Measurements from ENCODE around the gene VSIG4. TPM values are rescaled to one million over a fixed set of nuclear protein-coding genes. Genes with fewer than 3 reads are reported as not detected.
A peak's percentile ranks its signal among the peaks of the same experiment; 100 is the strongest.
"Not testable (repeated sequence)": the region's sequence is repeated elsewhere in the genome, so short reads cannot be mapped to it uniquely, and the experiment has no call there.

Gene VSIG4
- total RNA-seq, 1 experiment from 2014 or later = 0.10 TPM

DNA sequence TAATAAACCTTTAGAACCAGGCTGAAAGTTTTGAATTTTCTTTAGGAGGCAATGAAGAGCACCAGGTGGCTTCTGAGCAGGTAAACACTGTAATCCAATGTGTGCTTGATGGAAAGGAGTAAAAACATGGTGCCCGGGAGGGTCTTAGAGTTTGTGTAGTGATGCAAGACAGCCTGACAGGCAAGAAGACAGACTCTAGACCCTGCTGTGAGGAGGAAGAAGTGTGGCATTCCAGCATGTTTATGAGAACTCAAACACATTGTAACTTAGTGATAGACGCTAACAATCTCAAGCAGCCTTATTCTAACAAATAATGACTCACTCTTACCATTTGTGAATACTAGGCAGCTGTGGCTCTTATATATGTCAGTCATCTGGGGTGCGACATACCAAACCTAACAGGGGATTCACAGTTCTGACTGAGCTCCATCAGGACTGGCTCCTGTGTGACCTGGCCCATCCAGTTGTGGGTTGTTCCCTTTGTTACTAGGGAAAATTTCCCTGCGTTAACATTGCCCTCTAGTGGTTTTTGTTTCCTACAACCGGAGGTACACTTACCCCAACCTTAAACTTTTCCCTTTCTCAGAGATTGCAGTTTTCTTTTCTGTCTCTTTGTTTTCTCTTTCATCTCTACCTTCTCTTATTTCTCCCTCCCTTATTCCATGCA lies 53.8 kb downstream of the VSIG4 start:
- POLR2A ChIA-PET = no interaction called here

DNA sequence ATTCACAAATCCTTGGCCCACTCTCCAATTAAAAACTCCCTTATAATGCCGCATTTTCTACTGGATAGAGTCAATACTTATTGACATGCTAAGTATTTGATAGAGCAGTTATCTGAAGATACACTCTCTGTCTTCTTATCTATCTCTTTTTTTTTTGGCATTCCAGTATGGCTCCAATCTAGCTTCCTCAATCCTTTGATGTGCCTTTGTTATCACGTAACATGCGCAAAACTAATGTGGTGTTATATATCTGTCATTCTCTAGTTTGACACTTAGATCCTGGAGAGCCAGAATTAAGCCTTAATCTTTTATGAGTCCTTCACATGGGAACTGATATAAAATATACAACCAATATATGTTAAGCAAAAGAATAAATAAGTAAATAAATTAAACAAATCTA lies 54.7 kb downstream of the VSIG4 start:
- ChIA-PET POLR2A (no interaction called here), CTCF (no interaction called here)
- Histone ChIP-seq H3K36me3 (ENCODE audit: control insufficient read depth, insufficient read depth, low read length) (no peaks in the 10 kb centered on the region), H3K9me3 (ENCODE audit: control insufficient read depth, insufficient read depth, low read depth, low read length) (no peaks in the 10 kb centered on the region), H3K4me1 (ENCODE audit: control insufficient read depth, insufficient read depth, low read length) (no peaks in the 10 kb centered on the region), H3K4me3 (ENCODE audit: low read depth in 2 of 2, low read length in 2 of 2) (no peak overlapping the region), H3K27me3 (ENCODE audit: control insufficient read depth, insufficient read depth, low read length) (no peaks in the 10 kb centered on the region), H3K27ac (ENCODE audit: low read length) (no peak overlapping the region)
- TF ChIP-seq POLR2AphosphoS5 (IDR thresholded peaks at IDR 0.05; ENCODE audit: low read depth, low read length) = no peak
- no peak for TF ChIP-seq TCF7L2 (IDR thresholded peaks at IDR 0.05; ENCODE audit: low read depth, low read length)
- intact Hi-C loops (cut with micrococcal nuclease; ENCODE audit: unreplicated experiment) = loop anchor here (5.0 to 10.0 kb wide), 3 partner anchors 230 to 403 kb away; no protein-coding TSS in a partner anchor
- no TSS peak for BruUV-seq (replicated peaks)
- in situ Hi-C loops (cut with HindIII; ENCODE audit: low pct_unique_long_range_greater_than_20kb, low sequenced_read_pairs) = no loop called here
- DNase-seq (ENCODE audit: low read depth, low spot score) (no peak), ATAC-seq (no peak)

More for the DNA sequence above, 53.8 kb downstream of the VSIG4 start:
- DNase-seq (ENCODE audit: low read depth, low spot score) = peak; percentile 24
- BruUV-seq (replicated peaks) = no TSS peak
- no peaks in the 10 kb centered on the region for H3K9me3 ChIP-seq (ENCODE audit: control insufficient read depth, insufficient read depth, low read depth, low read length)
- H3K4me3 ChIP-seq (ENCODE audit: low read depth in 2 of 2, low read length in 2 of 2) = no peak overlapping the region
- intact Hi-C loops (cut with micrococcal nuclease; ENCODE audit: unreplicated experiment) (loop anchor here (5.0 to 10.0 kb wide), 3 partner anchors 231 to 404 kb away; no protein-coding TSS in a partner anchor), in situ Hi-C loops (cut with HindIII; ENCODE audit: low pct_unique_long_range_greater_than_20kb, low sequenced_read_pairs) (no loop called here)
- CTCF ChIA-PET = interaction anchor here (0.6 kb wide), 1 partner anchor 122 kb away, joined by 4 read pairs; no protein-coding TSS in a partner anchor
- no peak for TF ChIP-seq SIN3A (IDR thresholded peaks at IDR 0.05; ENCODE audit: borderline replicate concordance, insufficient read depth, low read depth, low read length)
- peak; percentile 62 for TF ChIP-seq CTCF (IDR thresholded peaks at IDR 0.05)
- H3K27me3 ChIP-seq (ENCODE audit: control insufficient read depth, insufficient read depth, low read length) = no peaks in the 10 kb centered on the region
- H3K4me1 ChIP-seq (ENCODE audit: control insufficient read depth, insufficient read depth, low read length) = no peaks in the 10 kb centered on the region
- no peaks in the 10 kb centered on the region for H3K36me3 ChIP-seq (ENCODE audit: control insufficient read depth, insufficient read depth, low read length)
- no peak overlapping the region for H3K27ac ChIP-seq (ENCODE audit: low read length)
- peak; percentile 90 for ATAC-seq

DNA sequence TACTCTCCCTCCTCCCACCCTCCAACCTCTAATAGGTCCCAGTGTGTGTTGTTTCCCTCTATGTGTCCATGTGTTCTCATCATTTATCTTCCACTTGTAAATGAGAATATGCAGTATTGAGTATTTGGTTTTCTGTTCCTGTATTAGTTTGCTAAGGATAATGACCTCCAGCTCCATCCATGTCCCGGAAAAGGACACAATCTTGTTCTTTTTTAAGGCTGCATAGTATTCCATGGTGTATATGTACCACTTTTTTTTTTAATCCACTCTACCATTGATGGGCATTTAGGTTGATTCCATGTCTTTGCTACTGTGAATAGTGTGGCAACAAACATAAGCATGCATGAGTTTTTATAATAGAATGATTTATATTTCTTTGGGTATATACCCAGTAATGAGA lies 62.7 kb downstream of the VSIG4 start:
- in situ Hi-C loops (cut with HindIII; ENCODE audit: low pct_unique_long_range_greater_than_20kb, low sequenced_read_pairs); H3K36me3 ChIP-seq (ENCODE audit: control insufficient read depth, insufficient read depth, low read length); ATAC-seq; H3K27me3 ChIP-seq (ENCODE audit: control insufficient read depth, insufficient read depth, low read length); CTCF ChIA-PET; BruUV-seq (replicated peaks); DNase-seq (ENCODE audit: low read depth, low spot score); intact Hi-C loops (cut with micrococcal nuclease; ENCODE audit: unreplicated experiment); H3K4me1 ChIP-seq (ENCODE audit: control insufficient read depth, insufficient read depth, low read length); H3K9me3 ChIP-seq (ENCODE audit: control insufficient read depth, insufficient read depth, low read depth, low read length); POLR2A ChIA-PET; H3K27ac ChIP-seq (ENCODE audit: low read length); H3K4me3 ChIP-seq (ENCODE audit: low read depth in 2 of 2, low read length in 2 of 2): not testable (repeated sequence)

DNA sequence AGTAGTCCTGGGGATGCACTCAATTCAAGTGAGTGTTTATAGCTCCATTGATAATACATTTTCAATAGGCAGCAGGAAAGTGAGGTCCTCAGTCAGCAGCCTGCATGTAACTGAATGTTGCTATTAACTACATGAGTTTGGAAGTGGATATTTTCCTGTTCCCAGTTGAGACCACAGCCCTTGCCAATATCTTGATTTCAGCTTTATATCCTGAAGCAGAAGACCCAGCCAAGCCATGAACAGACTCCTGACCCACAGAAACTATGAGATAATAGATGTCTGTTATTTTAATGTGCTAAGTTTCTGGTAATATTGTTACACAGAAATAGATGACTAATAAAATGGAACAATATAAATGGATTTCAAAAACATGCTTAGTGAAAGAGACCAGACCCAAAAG lies 63.7 kb downstream of the VSIG4 start:
- ChIA-PET POLR2A (no interaction called here), CTCF (no interaction called here)
- no TSS peak for BruUV-seq (replicated peaks)
- TF ChIP-seq REST (IDR thresholded peaks at IDR 0.05; ENCODE audit: insufficient read depth in 1 of 2, low read depth in 2 of 2, low read length in 1 of 2) (no peak), CTCF (IDR thresholded peaks at IDR 0.05) (no peak), POLR2AphosphoS5 (IDR thresholded peaks at IDR 0.05; ENCODE audit: low read depth, low read length) (no peak), SIN3A (IDR thresholded peaks at IDR 0.05; ENCODE audit: borderline replicate concordance, insufficient read depth, low read depth, low read length) (no peak), TCF7L2 (IDR thresholded peaks at IDR 0.05; ENCODE audit: low read depth, low read length) (no peak)
- Histone ChIP-seq H3K4me1 (ENCODE audit: control insufficient read depth, insufficient read depth, low read length) (no peaks in the 10 kb centered on the region), H3K36me3 (ENCODE audit: control insufficient read depth, insufficient read depth, low read length) (no peaks in the 10 kb centered on the region), H3K27ac (ENCODE audit: low read length) (no peak overlapping the region), H3K27me3 (ENCODE audit: control insufficient read depth, insufficient read depth, low read length) (no peaks in the 10 kb centered on the region; the same call in 1 of the 2 replicates), H3K4me3 (ENCODE audit: low read depth in 2 of 2, low read length in 2 of 2) (no peak overlapping the region), H3K9me3 (ENCODE audit: control insufficient read depth, insufficient read depth, low read depth, low read length) (no peaks in the 10 kb centered on the region)
- intact Hi-C loops (cut with micrococcal nuclease; ENCODE audit: unreplicated experiment) (no loop called here), in situ Hi-C loops (cut with HindIII; ENCODE audit: low pct_unique_long_range_greater_than_20kb, low sequenced_read_pairs) (no loop called here)
- DNase-seq (ENCODE audit: low read depth, low spot score) (no peak), ATAC-seq (no peak)

All from Panc1 (cell line).